Muscle layer of duodenum (tissue), 2 donors: Measurements from ENCODE around the gene ARPC5L.

ENCODE experiments used
- H3K27ac ChIP-seq: one replicate; pipeline ENCODE4 v1.7.0; 2013; ENCODE audit warnings: mild to moderate bottlenecking, low read length
- H3K27me3 ChIP-seq: one replicate; pipeline ENCODE4 v1.7.0; 2013; ENCODE audit warnings: low read depth, mild to moderate bottlenecking, control low read depth, low read length
- H3K36me3 ChIP-seq, 2 donors: one replicate each; pipeline ENCODE4 v1.7.0; 2013; ENCODE audit warnings: low read length in 2 of 2, control low read depth in 1 of 2, mild to moderate bottlenecking in 1 of 2; ENCODE audit not compliant: insufficient read depth in 2 of 2, control insufficient read depth in 1 of 2
- H3K4me1 ChIP-seq, 2 donors: one replicate each; pipeline ENCODE4 v1.7.0; 2013; ENCODE audit warnings: low read length in 2 of 2, mild to moderate bottlenecking in 2 of 2, control low read depth in 1 of 2, moderate library complexity in 1 of 2; ENCODE audit not compliant: insufficient read depth in 2 of 2, control insufficient read depth in 1 of 2
- H3K4me3 ChIP-seq, 2 donors: one replicate each; pipeline ENCODE4 v1.7.0; 2013; ENCODE audit warnings: low read length in 2 of 2, low read depth in 1 of 2, mild to moderate bottlenecking in 1 of 2
- H3K9me3 ChIP-seq, 2 donors: one replicate each; pipeline ENCODE4 v1.7.0; 2013; ENCODE audit warnings: low read length in 2 of 2, control low read depth in 1 of 2, mild to moderate bottlenecking in 1 of 2; ENCODE audit not compliant: control insufficient read depth in 1 of 2
- donor health status: healthy.

ARPC5L gene

DNA sequence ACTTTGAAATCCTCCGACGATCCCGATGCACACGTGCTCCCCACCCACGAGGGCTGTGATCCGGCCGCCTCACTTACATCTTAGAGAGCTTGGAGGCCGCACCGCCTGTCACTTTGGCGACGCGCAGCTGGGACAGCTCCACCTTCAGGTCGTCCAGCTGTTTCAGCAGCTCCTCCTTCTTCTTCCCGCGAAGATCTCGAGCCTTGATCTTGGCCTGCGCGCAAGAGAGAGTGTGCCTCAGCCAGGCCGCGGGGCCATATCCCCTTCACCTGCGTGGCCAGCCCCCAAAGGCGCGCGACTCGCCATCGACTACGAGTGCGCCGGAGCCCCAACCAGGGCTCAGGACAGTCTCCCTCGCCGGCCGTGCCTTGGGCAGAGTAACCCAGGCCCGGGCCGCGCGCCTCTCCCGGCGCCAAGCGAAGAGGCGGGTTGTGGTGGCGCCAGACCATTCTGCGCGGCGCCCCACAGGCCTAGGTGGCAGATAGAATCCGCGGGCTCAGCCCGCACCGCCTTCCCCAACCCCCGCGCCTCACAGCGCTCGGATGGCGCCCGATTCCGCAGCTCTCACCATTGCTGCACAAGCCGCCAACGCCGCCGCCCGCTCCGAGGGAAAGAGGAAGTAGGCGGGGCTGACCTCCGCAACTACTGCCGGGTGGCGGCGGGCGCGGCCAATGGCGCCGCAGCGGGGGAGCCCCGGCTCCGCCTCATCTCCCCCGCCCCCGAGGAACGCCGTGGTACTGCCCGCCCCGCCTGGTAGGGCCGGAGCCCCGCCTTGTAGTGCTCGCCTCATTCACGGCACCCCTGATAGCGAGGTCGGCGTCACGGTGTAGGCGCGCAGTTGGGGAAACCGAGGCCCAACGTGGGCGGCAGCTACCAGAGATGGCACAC, at the start of gene ARPC5L, which contains the start of gene RPL35:
ARPC5L (plus strand) TSS at position 789 of the 888 bp plus-strand sequence. CDS start 7,161 bp downstream, outside the sequence.
RPL35 (minus strand) TSS at position 616 of the 888 bp plus-strand sequence; CDS start at position 571, 45 bp downstream.
- Histone ChIP-seq H3K27me3 (no peaks in the 10 kb centered on the region), H3K9me3 (no peaks in the 10 kb centered on the region), H3K4me3 (peak within 1 kb of the TSS; percentile 83 to 88), H3K36me3 (peaks cover 35 to 39% of the 10 kb centered on the region in 2 donors), H3K27ac (peak within 1 kb of the TSS; percentile 87), H3K4me1 (peaks cover 11 to 21% of the 10 kb centered on the region in 2 donors)

DNA sequence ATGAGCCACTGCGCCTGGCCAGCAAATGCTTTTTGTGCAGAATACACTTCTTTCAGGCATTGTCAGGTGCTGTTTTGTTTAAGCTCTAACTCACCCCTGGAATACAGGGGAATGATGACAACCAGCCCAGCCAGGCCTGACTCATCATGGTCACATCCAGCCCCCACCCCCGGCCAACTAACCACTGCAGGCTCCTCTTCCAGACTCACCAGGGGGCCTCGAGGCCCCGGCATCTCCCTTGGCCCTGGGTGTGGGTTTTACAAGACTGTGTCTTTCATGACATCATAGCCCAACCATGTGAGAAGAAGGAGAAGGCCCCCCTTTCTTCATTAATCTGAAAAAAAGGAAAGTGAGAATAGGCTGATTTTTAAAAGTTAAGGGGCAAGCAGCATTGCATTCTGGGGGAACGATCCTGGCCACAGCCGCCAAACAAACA, 49.5 kb upstream of the ARPC5L start:
- Histone ChIP-seq H3K4me1 (peaks cover 4 to 27% of the 10 kb centered on the region in 2 donors), H3K9me3 (no peaks in the 10 kb centered on the region), H3K27ac (no peak overlapping the region), H3K4me3 (no peak overlapping the region), H3K36me3 (no peaks in the 10 kb centered on the region), H3K27me3 (no peaks in the 10 kb centered on the region)

- Histone ChIP-seq H3K36me3 (no peaks in the 10 kb centered on the region), H3K27ac (no peak overlapping the region), H3K4me1 (peaks cover 4 to 27% of the 10 kb centered on the region in 2 donors), H3K4me3 (no peak overlapping the region), H3K27me3 (no peaks in the 10 kb centered on the region), H3K9me3 (no peaks in the 10 kb centered on the region)
These were observed 48.9 kb upstream of the ARPC5L start for GRCh38 chr9:124813041-124813440.

GRCh38 chr9:124813501-124814163, 48.3 kb upstream of the ARPC5L start:
- Histone ChIP-seq H3K9me3 (no peaks in the 10 kb centered on the region), H3K27me3 (no peaks in the 10 kb centered on the region), H3K36me3 (no peaks in the 10 kb centered on the region), H3K4me1 (peaks cover 4 to 27% of the 10 kb centered on the region in 2 donors), H3K27ac (no peak overlapping the region), H3K4me3 (no peak overlapping the region)

- H3K4me1 ChIP-seq = peaks cover 4 to 27% of the 10 kb centered on the region in 2 donors
- no peak overlapping the region for H3K4me3 ChIP-seq
- H3K27ac ChIP-seq = no peak overlapping the region
- no peaks in the 10 kb centered on the region for H3K27me3 ChIP-seq
- H3K36me3 ChIP-seq = no peaks in the 10 kb centered on the region
- H3K9me3 ChIP-seq = no peaks in the 10 kb centered on the region
These were observed 47.8 kb upstream of the ARPC5L start for GRCh38 chr9:124814164-124814535.

DNA sequence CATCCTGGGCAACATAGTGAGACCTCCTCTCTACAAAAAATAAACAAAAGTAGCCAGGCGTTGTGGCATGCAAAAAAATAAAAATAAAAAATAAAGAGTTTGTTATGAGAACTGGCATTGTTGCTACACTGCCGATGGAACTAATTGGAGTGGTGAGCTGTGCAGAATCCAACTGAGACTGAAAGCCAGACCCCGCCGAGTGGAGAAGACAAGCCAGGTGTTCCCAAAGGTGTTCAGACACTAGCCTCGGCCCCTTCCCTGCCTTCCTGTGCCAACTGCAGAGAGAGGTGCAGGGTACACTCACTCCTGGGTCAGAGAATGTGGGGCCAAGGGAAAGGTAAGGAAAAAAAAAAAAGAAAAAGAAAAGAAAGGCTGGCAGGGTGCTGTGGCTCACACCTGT, 46.3 kb upstream of the ARPC5L start:
- Histone ChIP-seq H3K27me3 (no peaks in the 10 kb centered on the region), H3K9me3 (no peaks in the 10 kb centered on the region), H3K36me3 (no peaks in the 10 kb centered on the region), H3K4me1 (peaks cover 4 to 27% of the 10 kb centered on the region in 2 donors), H3K4me3 (no peak overlapping the region), H3K27ac (no peak overlapping the region)

DNA sequence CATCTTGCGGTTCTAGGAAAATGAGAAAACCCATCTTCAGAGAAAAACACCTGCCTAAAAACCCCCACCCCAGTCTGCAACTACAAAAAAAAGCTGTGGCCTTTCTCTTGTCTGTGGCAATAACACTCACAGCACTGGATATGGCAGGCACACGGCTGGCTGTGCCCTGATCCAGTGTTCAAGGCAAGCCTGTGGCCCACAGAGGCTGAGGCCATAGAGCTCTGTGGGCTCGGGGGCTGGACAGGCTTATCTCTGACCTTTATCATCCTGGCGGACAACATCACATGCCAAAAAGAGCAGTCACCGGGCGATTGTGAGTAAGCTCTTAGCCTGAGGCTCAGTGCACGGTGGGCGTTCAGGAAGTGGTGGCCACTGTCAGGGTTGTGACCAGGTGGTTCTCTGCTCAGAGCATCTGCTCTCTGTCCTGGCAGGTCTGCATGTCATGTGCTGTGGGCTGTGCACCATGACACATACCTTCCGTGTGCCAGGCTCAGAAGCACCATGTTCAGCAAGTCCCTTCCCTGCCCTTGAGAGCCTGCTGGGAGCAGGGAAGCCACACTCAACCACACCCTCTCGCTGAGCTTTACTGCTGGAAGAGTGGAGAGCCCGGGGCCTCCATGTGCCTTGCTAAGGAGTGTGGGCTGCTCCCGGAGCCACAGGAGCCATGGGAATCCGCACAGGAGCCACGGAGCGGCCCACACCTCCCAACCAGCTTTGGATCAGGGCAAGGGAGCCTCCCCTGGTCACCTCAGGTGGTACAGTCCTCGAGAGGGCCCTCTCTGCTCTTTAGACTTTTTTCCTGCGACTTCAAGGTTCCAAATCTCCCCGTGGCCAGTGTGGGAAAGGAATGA, 43.3 kb upstream of the ARPC5L start:
- Histone ChIP-seq H3K27me3 (no peaks in the 10 kb centered on the region), H3K9me3 (no peaks in the 10 kb centered on the region), H3K4me3 (no peak overlapping the region), H3K4me1 (no peaks in the 10 kb centered on the region), H3K27ac (no peak overlapping the region), H3K36me3 (no peaks in the 10 kb centered on the region)

- H3K27ac ChIP-seq = no peak overlapping the region
- H3K9me3 ChIP-seq = no peaks in the 10 kb centered on the region
- no peaks in the 10 kb centered on the region for H3K36me3 ChIP-seq
- H3K4me3 ChIP-seq = no peak overlapping the region
- no peaks in the 10 kb centered on the region for H3K4me1 ChIP-seq
- no peaks in the 10 kb centered on the region for H3K27me3 ChIP-seq
These were observed 41.0 kb upstream of the ARPC5L start for GRCh38 chr9:124820698-124821623.

DNA sequence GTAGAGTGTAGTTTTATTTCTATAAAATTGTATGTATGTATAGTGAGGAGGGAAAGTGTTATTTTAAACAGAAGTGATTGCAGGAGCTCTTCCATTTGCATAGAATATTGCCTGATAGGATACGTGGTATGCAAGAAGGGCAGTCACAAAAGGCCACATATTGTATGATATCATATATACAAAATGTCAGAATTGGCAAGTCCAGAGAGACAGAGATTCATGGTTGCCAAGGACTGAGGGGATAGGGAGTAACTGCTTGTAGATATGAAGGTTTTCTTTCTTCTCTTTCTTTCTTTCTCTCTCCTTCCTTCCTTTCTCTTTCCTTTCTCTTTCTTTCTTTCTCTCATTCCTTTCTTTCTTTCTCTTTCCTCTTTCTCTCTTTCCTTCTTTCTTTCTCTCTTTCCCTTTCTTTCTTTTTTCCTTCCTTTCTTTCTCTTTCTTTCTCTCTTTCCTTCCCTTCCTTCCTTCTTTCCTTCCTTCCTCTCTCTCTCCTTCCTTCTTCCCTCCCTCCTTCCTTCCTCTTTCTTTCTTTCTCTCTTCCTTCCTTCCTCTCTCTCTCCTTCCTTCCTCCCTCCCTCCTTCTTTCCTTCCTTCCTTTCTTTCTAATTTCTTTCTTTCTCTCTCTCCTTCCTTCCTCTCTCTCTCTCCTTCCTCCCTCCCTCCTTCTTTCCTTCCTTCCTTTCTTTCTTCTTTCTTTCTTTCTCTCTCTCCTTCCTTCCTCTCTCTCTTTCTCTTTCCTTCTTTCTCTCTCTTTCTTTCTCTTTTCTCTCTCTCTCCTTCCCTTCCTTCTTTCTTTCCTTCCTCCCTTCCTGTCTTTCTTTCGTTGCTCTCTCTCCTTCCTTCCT, 33.2 kb upstream of the ARPC5L start:
- peaks cover 0 to 17% of the 10 kb centered on the region in 2 donors for H3K4me1 ChIP-seq
- H3K4me3 ChIP-seq = no peak overlapping the region
- no peaks in the 10 kb centered on the region for H3K9me3 ChIP-seq
- no peak overlapping the region for H3K27ac ChIP-seq
- H3K27me3 ChIP-seq = no peaks in the 10 kb centered on the region
- no peaks in the 10 kb centered on the region for H3K36me3 ChIP-seq

DNA sequence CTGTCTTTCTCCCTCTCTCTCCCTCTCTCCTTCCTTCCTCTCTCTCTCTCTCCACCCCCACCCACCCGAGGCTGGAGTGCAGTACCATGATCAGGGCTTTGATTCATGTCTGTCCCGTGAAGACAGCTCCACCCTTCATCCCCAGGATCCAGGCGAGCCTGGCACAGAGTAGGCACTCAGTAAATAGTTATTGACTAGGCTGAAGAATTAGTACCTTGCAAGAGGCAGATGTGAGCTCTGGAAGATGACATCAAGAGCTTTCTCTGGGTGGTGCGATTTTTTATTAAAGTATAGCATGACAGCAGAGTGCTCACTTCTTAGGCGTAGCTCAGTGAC, 32.6 kb upstream of the ARPC5L start:
- Histone ChIP-seq H3K4me1 (peaks cover 1 to 18% of the 10 kb centered on the region in 2 donors), H3K9me3 (no peaks in the 10 kb centered on the region), H3K4me3 (no peak overlapping the region), H3K27me3 (no peaks in the 10 kb centered on the region), H3K27ac (no peak overlapping the region), H3K36me3 (no peaks in the 10 kb centered on the region)
